SK-N-SH (cell line): ENCODE results near the gene LSM4. TPM values are rescaled to one million over a fixed set of nuclear protein-coding genes. Genes with fewer than 3 reads are reported as not detected.

Experiments used
- CTCF ChIA-PET: fragments of 300-600, 350-600 bp; formaldehyde crosslinking; extraction: SDS; loops from one replicate; lab custom pipeline; 2021; lab: Yijun Ruan, JAX
- POLR2A ChIA-PET: fragments of 350-600 bp; sonication (Branson Sonifier 250); formaldehyde crosslinking; extraction: SDS; loops from one replicate; lab custom pipeline; 2020; ENCODE audit warnings: antibody characterized with exemption, inconsistent platforms; lab: Yijun Ruan, JAX
- DNase-seq: peaks from one replicate; pipeline ENCODE4 v3.0.0; 2012
- H2AFZ ChIP-seq: fragments of 200-600 bp; sonication (generic); 2 replicates; pipeline ENCODE4 v1.8.1; 2016; ENCODE audit warnings: antibody characterized with exemption, mild to moderate bottlenecking, low read depth
- H3F3A ChIP-seq: fragments of 200-600 bp; sonication (generic); replicated peaks from 2 replicates; pipeline ENCODE3; 2016; ENCODE audit warnings: antibody characterized with exemption, mild to moderate bottlenecking; ENCODE audit not compliant: insufficient read depth
- H3K27ac ChIP-seq, 2 experiments: fragments of 200-500 bp in 1 of 2; fragments of 200-600 bp in 1 of 2; sonication (Bioruptor generic) in 1 of 2; sonication (generic), shearing (Covaris generic) in 1 of 2; 2 replicates each; pipeline versions ENCODE4 v1.5.1 to v1.6.1; 2014 to 2016; ENCODE audit warnings: low read depth in 2 of 2, inconsistent platforms in 1 of 2, low read length in 1 of 2, mild to moderate bottlenecking in 1 of 2, mixed read lengths in 1 of 2
- H3K27me3 ChIP-seq: fragments of 200-600 bp; sonication (generic), shearing (Covaris generic); 2 replicates; pipeline ENCODE4 v1.6.1; 2016; ENCODE audit warnings: mixed run types; ENCODE audit not compliant: insufficient read depth
- H3K36me3 ChIP-seq, 2 experiments: fragments of 200-500 bp in 1 of 2; fragments of 200-600 bp in 1 of 2; sonication (Bioruptor generic) in 1 of 2; sonication (generic) in 1 of 2; replicated peaks in 1 of 2; 2 replicates each; pipeline versions ENCODE3 to v1.5.1; 2014 to 2016; ENCODE audit warnings: low read length in 1 of 2, mild to moderate bottlenecking in 1 of 2; ENCODE audit not compliant: insufficient read depth in 2 of 2, control insufficient read depth in 1 of 2
- H3K4me1 ChIP-seq, 2 experiments: fragments of 200-500 bp in 1 of 2; fragments of 200-600 bp in 1 of 2; sonication (Bioruptor generic) in 1 of 2; sonication (generic), shearing (Covaris generic) in 1 of 2; 2 replicates each; pipeline versions ENCODE4 v1.5.1 to v1.6.1; 2014 to 2016; ENCODE audit warnings: low read depth in 1 of 2, low read length in 1 of 2, mixed run types in 1 of 2; ENCODE audit not compliant: insufficient read depth in 2 of 2, control insufficient read depth in 1 of 2
- H3K4me2 ChIP-seq: fragments of 200-600 bp; sonication (generic), shearing (Covaris generic); 2 replicates; pipeline ENCODE4 v1.6.1; 2017; ENCODE audit warnings: mixed run types
- H3K4me3 ChIP-seq, 2 experiments: fragments of 200-500 bp in 1 of 2; fragments of 200-600 bp in 1 of 2; sonication (Bioruptor generic) in 1 of 2; sonication (generic), shearing (Covaris generic) in 1 of 2; 2 replicates each; pipeline versions ENCODE4 v1.5.1 to v1.8.1; 2014 to 2016; ENCODE audit warnings: low read depth in 2 of 2, inconsistent platforms in 1 of 2, low read length in 1 of 2, mild to moderate bottlenecking in 1 of 2, mixed read lengths in 1 of 2, moderate library complexity in 1 of 2
- H3K79me2 ChIP-seq: fragments of 200-600 bp; sonication (generic); 2 replicates; pipeline ENCODE4 v1.8.1; 2017; ENCODE audit warnings: mild to moderate bottlenecking; ENCODE audit not compliant: insufficient read depth
- H3K9ac ChIP-seq: fragments of 200-600 bp; sonication (generic); 2 replicates; pipeline ENCODE4 v1.6.1; 2017; ENCODE audit warnings: mixed run types
- H3K9me2 ChIP-seq: fragments of 200-600 bp; sonication (generic); 2 replicates; pipeline ENCODE4 v1.6.1; 2017; ENCODE audit warnings: mixed run types
- H3K9me3 ChIP-seq: fragments of 200-600 bp; sonication (generic); 2 replicates; pipeline ENCODE4 v1.6.1; 2017; ENCODE audit warnings: mixed run types, mild to moderate bottlenecking, moderate library complexity
- H4K20me1 ChIP-seq: fragments of 200-600 bp; sonication (generic); 2 replicates; pipeline ENCODE4 v1.6.1; 2017; ENCODE audit warnings: mild to moderate bottlenecking, mixed run types; ENCODE audit not compliant: insufficient read depth
- EP300 ChIP-seq, 2 experiments: IDR thresholded peaks; 2 replicates each; pipeline versions ENCODE4 v1.4.0 to v1.6.1; 2012; ENCODE audit warnings: borderline replicate concordance in 1 of 2, low read depth in 1 of 2, low read length in 1 of 2
- RAD21 ChIP-seq: IDR thresholded peaks from 2 replicates; pipeline ENCODE4 v1.6.1; 2012; ENCODE audit warnings: mild to moderate bottlenecking, low read length
- RFX5 ChIP-seq: IDR thresholded peaks from 2 replicates; pipeline ENCODE4 v1.6.1; 2012; ENCODE audit warnings: mild to moderate bottlenecking, improper control_type of control experiment, low read length
- SMC3 ChIP-seq: IDR thresholded peaks from 2 replicates; pipeline ENCODE4 v1.6.1; 2012; ENCODE audit warnings: low read depth, low read length, improper control_type of control experiment
- TCF12 ChIP-seq: IDR thresholded peaks from 2 replicates; pipeline ENCODE4 v1.4.0; 2012
- TEAD4 ChIP-seq: IDR thresholded peaks from 2 replicates; pipeline ENCODE4 v1.4.0; 2012; ENCODE audit warnings: mild to moderate bottlenecking, borderline replicate concordance; ENCODE audit not compliant: insufficient read depth
- YY1 ChIP-seq: IDR thresholded peaks from 2 replicates; pipeline ENCODE4 v1.4.0; 2012; ENCODE audit warnings: low read depth, mild to moderate bottlenecking
- WGBS: methylation state at CpG from one replicate; pipeline ENCODE4 v1.1.6; 2017; ENCODE audit warnings: low lambda C conversion rate; 5-methylcytosine and 5-hydroxymethylcytosine counted together
- polyA plus RNA-seq, 3 experiments: library from polyadenylated mRNA; depleted of rRNA; stranded (reverse); fragments of >200 nt; gene quantifications; 2 replicates each; pipeline ENCODE4 v1.2.3, GENCODE V29; 2012
- TF ChIP-seq, protein P1 (sequence below): IDR thresholded peaks from 2 replicates; pipeline ENCODE4 v1.4.0; 2012; ENCODE audit warnings: low read depth, borderline replicate concordance
- TF ChIP-seq, protein P2 (sequence below): fragments of 200-600 bp; sonication (generic); IDR thresholded peaks from 2 replicates; pipeline ENCODE4 v1.6.1; 2017; ENCODE audit warnings: antibody characterized with exemption, mild to moderate bottlenecking, moderate library complexity
- TF ChIP-seq, protein P3 (sequence below): IDR thresholded peaks from 2 replicates; pipeline ENCODE4; 2012
- TF ChIP-seq, protein P4 (sequence below): IDR thresholded peaks from 2 replicates; pipeline ENCODE4 v1.4.0; 2012; ENCODE audit warnings: low read depth
- TF ChIP-seq, protein P5 (sequence below): IDR thresholded peaks from 2 replicates; pipeline ENCODE4 v1.6.1; 2012; ENCODE audit warnings: mild to moderate bottlenecking, low read depth, low read length, moderate library complexity
- TF ChIP-seq, protein P6 (sequence below): IDR thresholded peaks from 2 replicates; pipeline ENCODE4 v1.4.0; 2012; ENCODE audit warnings: low read depth, borderline replicate concordance

The LSM4 gene
- polyA plus RNA-seq, 1 of the 3 experiments (the other 2 are of a cell fraction), result 277 TPM

DNA sequence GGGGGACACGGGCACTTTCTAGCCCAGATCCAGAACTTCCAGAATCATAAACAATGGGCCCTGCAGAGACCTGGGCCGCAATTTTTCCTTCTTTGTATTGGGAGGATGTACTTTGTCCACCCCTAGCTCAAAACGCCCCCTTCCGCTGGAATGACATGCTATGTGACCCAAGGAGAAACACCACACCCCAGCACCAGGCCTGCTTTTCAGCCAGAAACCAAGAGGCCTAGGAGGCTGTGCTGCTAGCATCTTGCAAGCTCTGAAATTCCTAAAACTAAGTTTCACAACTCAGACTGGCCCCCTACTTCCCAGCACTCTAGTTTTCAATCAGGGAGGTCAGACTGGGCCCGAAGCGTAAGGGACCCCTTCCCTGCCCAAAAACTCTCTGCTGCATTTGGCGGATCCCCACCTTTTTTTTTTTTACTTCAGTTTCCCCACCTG is 538 bp downstream of the LSM4 start:
- H3K4me2 ChIP-seq, result peak overlapping the region; percentile 88
- H3K9me2 ChIP-seq, result no peaks in the 10 kb centered on the region
- WGBS, result 6% methylated on average over 7 of the region's 7 CpGs
- H3K4me1 ChIP-seq, result peaks cover 19 to 32% of the 10 kb centered on the region in 2 experiments; a peak in 3 of 4 replicates
- H3K27me3 ChIP-seq, result no peaks in the 10 kb centered on the region
- DNase-seq, result peak; percentile 73
- no peaks in the 10 kb centered on the region for H4K20me1 ChIP-seq
- H3F3A ChIP-seq, result peaks cover 15% of the 10 kb centered on the region
- H3K9me3 ChIP-seq, result no peaks in the 10 kb centered on the region
- TF ChIP-seq, protein P1, sequence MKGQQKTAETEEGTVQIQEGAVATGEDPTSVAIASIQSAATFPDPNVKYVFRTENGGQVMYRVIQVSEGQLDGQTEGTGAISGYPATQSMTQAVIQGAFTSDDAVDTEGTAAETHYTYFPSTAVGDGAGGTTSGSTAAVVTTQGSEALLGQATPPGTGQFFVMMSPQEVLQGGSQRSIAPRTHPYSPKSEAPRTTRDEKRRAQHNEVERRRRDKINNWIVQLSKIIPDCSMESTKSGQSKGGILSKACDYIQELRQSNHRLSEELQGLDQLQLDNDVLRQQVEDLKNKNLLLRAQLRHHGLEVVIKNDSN, result no peak
- TF ChIP-seq RAD21, result peak; percentile 54
- peak; percentile 45; the same call in 1 of the 2 replicates for TF ChIP-seq SMC3
- TF ChIP-seq, protein P2, sequence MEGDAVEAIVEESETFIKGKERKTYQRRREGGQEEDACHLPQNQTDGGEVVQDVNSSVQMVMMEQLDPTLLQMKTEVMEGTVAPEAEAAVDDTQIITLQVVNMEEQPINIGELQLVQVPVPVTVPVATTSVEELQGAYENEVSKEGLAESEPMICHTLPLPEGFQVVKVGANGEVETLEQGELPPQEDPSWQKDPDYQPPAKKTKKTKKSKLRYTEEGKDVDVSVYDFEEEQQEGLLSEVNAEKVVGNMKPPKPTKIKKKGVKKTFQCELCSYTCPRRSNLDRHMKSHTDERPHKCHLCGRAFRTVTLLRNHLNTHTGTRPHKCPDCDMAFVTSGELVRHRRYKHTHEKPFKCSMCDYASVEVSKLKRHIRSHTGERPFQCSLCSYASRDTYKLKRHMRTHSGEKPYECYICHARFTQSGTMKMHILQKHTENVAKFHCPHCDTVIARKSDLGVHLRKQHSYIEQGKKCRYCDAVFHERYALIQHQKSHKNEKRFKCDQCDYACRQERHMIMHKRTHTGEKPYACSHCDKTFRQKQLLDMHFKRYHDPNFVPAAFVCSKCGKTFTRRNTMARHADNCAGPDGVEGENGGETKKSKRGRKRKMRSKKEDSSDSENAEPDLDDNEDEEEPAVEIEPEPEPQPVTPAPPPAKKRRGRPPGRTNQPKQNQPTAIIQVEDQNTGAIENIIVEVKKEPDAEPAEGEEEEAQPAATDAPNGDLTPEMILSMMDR, result peak; percentile 33
- ChIA-PET CTCF (interaction anchor here (0.6 to 4.3 kb wide), 24 partner anchors 10 to 390 kb away, joined by 3 to 123 read pairs (median 4); partner anchors contain the start of genes CCDC124, JUND and SSBP4), POLR2A (interaction anchor here (0.6 to 3.8 kb wide), 11 partner anchors 12 to 106 kb away, joined by 3 to 97 read pairs (median 5); partner anchors contain the start of genes IQCN and JUND)
- H2AFZ ChIP-seq, result peak overlapping the region; percentile 62; the same call in 1 of the 2 replicates
- H3K79me2 ChIP-seq, result peaks cover 55% of the 10 kb centered on the region
- H3K4me3 ChIP-seq, result peak overlapping the region; percentile 72 to 89
- peak overlapping the region; percentile 91 for H3K9ac ChIP-seq
- H3K36me3 ChIP-seq, result no peaks in the 10 kb centered on the region
- H3K27ac ChIP-seq, result peak overlapping the region; percentile 76 to 87

DNA sequence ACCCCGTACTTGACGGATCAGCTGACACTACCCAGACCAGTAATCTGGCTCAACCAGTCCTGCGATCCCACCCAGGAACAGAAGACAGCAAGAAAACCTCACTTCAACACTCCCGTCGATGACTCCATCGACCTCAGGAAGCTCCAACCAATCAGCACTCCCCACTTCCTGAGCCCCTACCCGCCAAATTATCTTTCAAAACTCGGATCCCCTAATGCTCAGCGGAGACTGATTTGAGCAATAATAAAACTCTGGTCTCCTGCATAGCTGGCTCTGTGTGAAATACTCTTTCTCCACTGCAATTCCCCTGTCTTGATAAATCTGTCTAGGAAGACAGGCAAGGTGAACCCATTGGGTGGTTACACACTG is 1.2 kb downstream of the LSM4 start:
- CTCF ChIA-PET, result interaction anchor here (0.6 to 4.3 kb wide), 21 partner anchors 9 to 389 kb away, joined by 3 to 123 read pairs (median 6); partner anchors contain the start of genes CCDC124, JUND, RAB3A and SSBP4
- no peaks in the 10 kb centered on the region for H3K36me3 ChIP-seq
- H3K4me2 ChIP-seq, result peak overlapping the region; percentile 88
- H3K9me2 ChIP-seq, result no peaks in the 10 kb centered on the region
- peak overlapping the region; percentile 91 for H3K9ac ChIP-seq
- H4K20me1 ChIP-seq, result no peaks in the 10 kb centered on the region
- H3K4me3 ChIP-seq, result peak overlapping the region; percentile 72 to 89
- 53% methylated on average over 9 of the region's 9 CpGs for WGBS
- no peak overlapping the region for H2AFZ ChIP-seq
- peaks cover 19 to 32% of the 10 kb centered on the region in 2 experiments; a peak in 3 of 4 replicates for H3K4me1 ChIP-seq
- peak overlapping the region; percentile 76 to 87 for H3K27ac ChIP-seq
- H3K27me3 ChIP-seq, result no peaks in the 10 kb centered on the region
- no peaks in the 10 kb centered on the region for H3K9me3 ChIP-seq
- TF ChIP-seq, protein P3, sequence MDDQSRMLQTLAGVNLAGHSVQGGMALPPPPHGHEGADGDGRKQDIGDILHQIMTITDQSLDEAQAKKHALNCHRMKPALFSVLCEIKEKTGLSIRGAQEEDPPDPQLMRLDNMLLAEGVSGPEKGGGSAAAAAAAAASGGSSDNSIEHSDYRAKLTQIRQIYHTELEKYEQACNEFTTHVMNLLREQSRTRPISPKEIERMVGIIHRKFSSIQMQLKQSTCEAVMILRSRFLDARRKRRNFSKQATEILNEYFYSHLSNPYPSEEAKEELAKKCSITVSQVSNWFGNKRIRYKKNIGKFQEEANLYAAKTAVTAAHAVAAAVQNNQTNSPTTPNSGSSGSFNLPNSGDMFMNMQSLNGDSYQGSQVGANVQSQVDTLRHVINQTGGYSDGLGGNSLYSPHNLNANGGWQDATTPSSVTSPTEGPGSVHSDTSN, result no peak
- TF ChIP-seq TCF12 (no peak), EP300 (IDR thresholded peaks at IDR 0.05; ENCODE audit: borderline replicate concordance in 1 of 2, low read depth in 1 of 2, low read length in 1 of 2) (no peak), TEAD4 (no peak), YY1 (no peak), RFX5 (no peak)
- TF ChIP-seq, protein P4, sequence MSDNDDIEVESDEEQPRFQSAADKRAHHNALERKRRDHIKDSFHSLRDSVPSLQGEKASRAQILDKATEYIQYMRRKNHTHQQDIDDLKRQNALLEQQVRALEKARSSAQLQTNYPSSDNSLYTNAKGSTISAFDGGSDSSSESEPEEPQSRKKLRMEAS, result no peak
- TF ChIP-seq, protein P5, sequence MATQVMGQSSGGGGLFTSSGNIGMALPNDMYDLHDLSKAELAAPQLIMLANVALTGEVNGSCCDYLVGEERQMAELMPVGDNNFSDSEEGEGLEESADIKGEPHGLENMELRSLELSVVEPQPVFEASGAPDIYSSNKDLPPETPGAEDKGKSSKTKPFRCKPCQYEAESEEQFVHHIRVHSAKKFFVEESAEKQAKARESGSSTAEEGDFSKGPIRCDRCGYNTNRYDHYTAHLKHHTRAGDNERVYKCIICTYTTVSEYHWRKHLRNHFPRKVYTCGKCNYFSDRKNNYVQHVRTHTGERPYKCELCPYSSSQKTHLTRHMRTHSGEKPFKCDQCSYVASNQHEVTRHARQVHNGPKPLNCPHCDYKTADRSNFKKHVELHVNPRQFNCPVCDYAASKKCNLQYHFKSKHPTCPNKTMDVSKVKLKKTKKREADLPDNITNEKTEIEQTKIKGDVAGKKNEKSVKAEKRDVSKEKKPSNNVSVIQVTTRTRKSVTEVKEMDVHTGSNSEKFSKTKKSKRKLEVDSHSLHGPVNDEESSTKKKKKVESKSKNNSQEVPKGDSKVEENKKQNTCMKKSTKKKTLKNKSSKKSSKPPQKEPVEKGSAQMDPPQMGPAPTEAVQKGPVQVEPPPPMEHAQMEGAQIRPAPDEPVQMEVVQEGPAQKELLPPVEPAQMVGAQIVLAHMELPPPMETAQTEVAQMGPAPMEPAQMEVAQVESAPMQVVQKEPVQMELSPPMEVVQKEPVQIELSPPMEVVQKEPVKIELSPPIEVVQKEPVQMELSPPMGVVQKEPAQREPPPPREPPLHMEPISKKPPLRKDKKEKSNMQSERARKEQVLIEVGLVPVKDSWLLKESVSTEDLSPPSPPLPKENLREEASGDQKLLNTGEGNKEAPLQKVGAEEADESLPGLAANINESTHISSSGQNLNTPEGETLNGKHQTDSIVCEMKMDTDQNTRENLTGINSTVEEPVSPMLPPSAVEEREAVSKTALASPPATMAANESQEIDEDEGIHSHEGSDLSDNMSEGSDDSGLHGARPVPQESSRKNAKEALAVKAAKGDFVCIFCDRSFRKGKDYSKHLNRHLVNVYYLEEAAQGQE, result no peak
- TF ChIP-seq, protein P6, sequence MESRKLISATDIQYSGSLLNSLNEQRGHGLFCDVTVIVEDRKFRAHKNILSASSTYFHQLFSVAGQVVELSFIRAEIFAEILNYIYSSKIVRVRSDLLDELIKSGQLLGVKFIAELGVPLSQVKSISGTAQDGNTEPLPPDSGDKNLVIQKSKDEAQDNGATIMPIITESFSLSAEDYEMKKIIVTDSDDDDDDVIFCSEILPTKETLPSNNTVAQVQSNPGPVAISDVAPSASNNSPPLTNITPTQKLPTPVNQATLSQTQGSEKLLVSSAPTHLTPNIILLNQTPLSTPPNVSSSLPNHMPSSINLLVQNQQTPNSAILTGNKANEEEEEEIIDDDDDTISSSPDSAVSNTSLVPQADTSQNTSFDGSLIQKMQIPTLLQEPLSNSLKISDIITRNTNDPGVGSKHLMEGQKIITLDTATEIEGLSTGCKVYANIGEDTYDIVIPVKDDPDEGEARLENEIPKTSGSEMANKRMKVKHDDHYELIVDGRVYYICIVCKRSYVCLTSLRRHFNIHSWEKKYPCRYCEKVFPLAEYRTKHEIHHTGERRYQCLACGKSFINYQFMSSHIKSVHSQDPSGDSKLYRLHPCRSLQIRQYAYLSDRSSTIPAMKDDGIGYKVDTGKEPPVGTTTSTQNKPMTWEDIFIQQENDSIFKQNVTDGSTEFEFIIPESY, result no peak
- DNase-seq, result peak; percentile 33
- H3F3A ChIP-seq, result peaks cover 15% of the 10 kb centered on the region
- H3K79me2 ChIP-seq, result peaks cover 55% of the 10 kb centered on the region
- POLR2A ChIA-PET, result interaction anchor here (0.7 to 3.8 kb wide), 8 partner anchors 17 to 107 kb away, joined by 3 to 97 read pairs (median 6); partner anchors contain the start of genes IQCN and JUND
